Stomach (tissue), 9 donors: ENCODE data around the gene NFATC2IP. TPM values are rescaled to one million over a fixed set of nuclear protein-coding genes. Genes with fewer than 3 reads are reported as not detected.

Source experiments
- DNase-seq, 2 donors: peaks; one replicate each; pipeline versions ENCODE4 v3.0.0 to v3.0.0-alpha.2; 2013 to 2019
- H3K27ac ChIP-seq, 5 donors: fragments of 200-600 bp in 4 of 5; sonication (generic) in 4 of 5; one replicate each; pipeline ENCODE4 v1.5.1; 2013 to 2019; ENCODE audit warnings: mild to moderate bottlenecking in 1 of 5, moderate library complexity in 1 of 5
- H3K27me3 ChIP-seq, 3 donors: fragments of 200-600 bp; sonication (generic); one replicate each; pipeline ENCODE4 v1.5.1; 2017 to 2019; ENCODE audit warnings: mixed run types in 1 of 3
- H3K36me3 ChIP-seq, 4 donors: fragments of 200-600 bp; sonication (generic); 1 replicate in 3 of 4; 2 replicates in 1 of 4; pipeline ENCODE4 v1.5.1; 2016 to 2019
- H3K4me1 ChIP-seq, 4 donors: fragments of 200-600 bp; sonication (generic); one replicate each; pipeline ENCODE4 v1.5.1; 2016 to 2019
- H3K4me3 ChIP-seq, 4 donors: fragments of 200-600 bp; sonication (generic) in 3 of 4; one replicate each; pipeline ENCODE4 v1.5.1; 2016 to 2019; ENCODE audit warnings: mild to moderate bottlenecking in 1 of 4
- H3K9me3 ChIP-seq, 4 donors: fragments of 200-600 bp; sonication (generic); one replicate each; pipeline ENCODE4 v1.5.1; 2016 to 2019
- EP300 ChIP-seq: sonication (generic); formaldehyde crosslinking; IDR thresholded peaks from one replicate; pipeline ENCODE4 v1.6.1; 2017; ENCODE audit warnings: antibody characterized with exemption
- POLR2A ChIP-seq, 4 donors: fragments of 450-650 bp; IDR thresholded peaks; one replicate each; pipeline ENCODE4 v1.6.1; 2016; ENCODE audit warnings: antibody characterized with exemption in 4 of 4, control low read depth in 2 of 4, mild to moderate bottlenecking in 1 of 4, moderate library complexity in 1 of 4
- POLR2AphosphoS5 ChIP-seq, 3 donors: sonication (generic); formaldehyde crosslinking; IDR thresholded peaks; one replicate each; pipeline ENCODE4 v1.6.1; 2016; ENCODE audit warnings: antibody characterized with exemption in 3 of 3
- WGBS, 5 donors: extraction: QIAGEN DNeasy Blood & Tissue Kit in 3 of 5; methylation state at CpG; one replicate each; pipeline versions ENCODE4 v1.1.5 to v1.1.7; 2013 to 2018; 5-methylcytosine and 5-hydroxymethylcytosine counted together
- intact Hi-C: fragments of 100-400 bp; cut with DNase I; formaldehyde crosslinking; loops from one replicate; pipeline ENCODE4 v1.15.1; 2023; ENCODE audit warnings: low total_unique reads
- polyA plus RNA-seq, 3 donors: library from polyadenylated mRNA; stranded (reverse); fragments of 200-250 nt; gene quantifications; one replicate each; pipeline ENCODE4 v1.2.3, GENCODE V29; 2013
- total RNA-seq, 5 donors: library from RNA; depleted of rRNA; stranded (reverse); fragments of >200 nt; gene quantifications; one replicate each; pipeline versions ENCODE4 v1.1.0 to v1.2.3, GENCODE V29; 2014 to 2016
- TF ChIP-seq, protein P1 (sequence below), 7 experiments: fragments of 450-650 bp in 4 of 7; fragments of 200-600 bp in 3 of 7; sonication (generic) in 3 of 7; IDR thresholded peaks; one replicate each; pipeline ENCODE4 v1.5.1; 2016 to 2019; ENCODE audit warnings: antibody characterized with exemption in 7 of 7, control low read depth in 2 of 7, mild to moderate bottlenecking in 1 of 7
- donor health status: healthy with polysubstance abuse.
- donor health status: Bipolar disorder and iron deficiency.
- donor health status: healthy.

The NFATC2IP gene
- total and polyA plus RNA-seq, 8 donors, result 10.4 to 265 (median 31.7) TPM

DNA sequence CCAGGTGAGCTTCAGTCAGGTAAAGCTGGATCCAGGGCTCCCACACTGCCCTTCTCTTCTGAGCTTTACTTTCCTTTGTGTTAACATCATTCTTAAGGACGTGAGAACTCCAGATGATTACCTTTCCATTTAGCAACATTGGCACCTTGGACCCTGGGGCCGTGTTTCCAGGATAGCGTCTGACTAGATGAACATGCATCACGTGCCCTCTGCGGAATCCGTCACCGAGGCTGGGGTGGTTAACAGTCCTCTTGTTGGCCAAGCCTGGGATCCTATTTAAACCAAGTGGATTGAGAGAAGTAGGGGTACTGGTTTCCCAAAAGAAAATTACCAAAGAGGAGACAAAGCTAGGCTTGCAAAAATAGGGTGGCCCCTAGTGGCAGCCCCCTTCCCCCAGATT is 30.2 kb downstream of the NFATC2IP start:
- Histone ChIP-seq H3K9me3 (no peaks in the 10 kb centered on the region), H3K36me3 (peaks cover 48 to 96% (median 90%) of the 10 kb centered on the region in 4 donors), H3K27me3 (no peaks in the 10 kb centered on the region), H3K4me3 (no peak overlapping the region), H3K27ac (no peak overlapping the region), H3K4me1 (peaks cover 0 to 32% (median 11%) of the 10 kb centered on the region in 4 donors)
- DNase-seq, result no peak
- TF ChIP-seq EP300 (no peak), POLR2A (IDR thresholded peaks at IDR 0.05) (no peak), POLR2AphosphoS5 (IDR thresholded peaks at IDR 0.05) (no peak)
- TF ChIP-seq, protein P1, sequence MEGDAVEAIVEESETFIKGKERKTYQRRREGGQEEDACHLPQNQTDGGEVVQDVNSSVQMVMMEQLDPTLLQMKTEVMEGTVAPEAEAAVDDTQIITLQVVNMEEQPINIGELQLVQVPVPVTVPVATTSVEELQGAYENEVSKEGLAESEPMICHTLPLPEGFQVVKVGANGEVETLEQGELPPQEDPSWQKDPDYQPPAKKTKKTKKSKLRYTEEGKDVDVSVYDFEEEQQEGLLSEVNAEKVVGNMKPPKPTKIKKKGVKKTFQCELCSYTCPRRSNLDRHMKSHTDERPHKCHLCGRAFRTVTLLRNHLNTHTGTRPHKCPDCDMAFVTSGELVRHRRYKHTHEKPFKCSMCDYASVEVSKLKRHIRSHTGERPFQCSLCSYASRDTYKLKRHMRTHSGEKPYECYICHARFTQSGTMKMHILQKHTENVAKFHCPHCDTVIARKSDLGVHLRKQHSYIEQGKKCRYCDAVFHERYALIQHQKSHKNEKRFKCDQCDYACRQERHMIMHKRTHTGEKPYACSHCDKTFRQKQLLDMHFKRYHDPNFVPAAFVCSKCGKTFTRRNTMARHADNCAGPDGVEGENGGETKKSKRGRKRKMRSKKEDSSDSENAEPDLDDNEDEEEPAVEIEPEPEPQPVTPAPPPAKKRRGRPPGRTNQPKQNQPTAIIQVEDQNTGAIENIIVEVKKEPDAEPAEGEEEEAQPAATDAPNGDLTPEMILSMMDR (IDR thresholded peaks at IDR 0.05), result no peak
- intact Hi-C loops, result no loop called here
- WGBS, 5 donors, result 84 to 97% (median 97%) methylated on average over 7 of the region's 7 CpGs

DNA sequence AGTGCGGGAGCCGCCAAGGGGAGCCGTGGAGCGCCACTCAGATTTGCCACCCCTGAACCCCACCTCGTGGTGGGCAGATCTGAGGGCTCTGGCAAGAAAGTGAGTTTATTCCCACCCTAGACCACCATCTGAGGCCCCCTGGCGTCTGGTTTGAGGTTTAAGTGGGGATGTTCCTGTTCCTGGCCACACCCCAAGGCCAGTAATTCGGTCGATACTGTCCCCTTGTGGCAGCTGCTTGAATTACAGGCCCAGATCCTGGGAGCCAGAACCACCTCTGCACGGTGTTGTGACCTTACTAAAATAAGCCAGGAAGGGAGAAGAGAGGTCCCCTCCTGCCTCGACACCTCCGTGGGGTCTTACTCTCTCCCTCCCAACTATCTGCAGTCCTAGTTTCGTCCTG is 30.8 kb downstream of the NFATC2IP start:
- peaks cover 0 to 3% (median 0%) of the 10 kb centered on the region in 4 donors for H3K9me3 ChIP-seq
- H3K36me3 ChIP-seq, result peaks cover 50 to 98% (median 92%) of the 10 kb centered on the region in 4 donors
- WGBS, 5 donors, result 75 to 84% (median 79%) methylated on average over 7 to 12 of the region's 12 CpGs
- intact Hi-C loops, result no loop called here
- TF ChIP-seq, protein P1 (IDR thresholded peaks at IDR 0.05), result peak in 2 of 7 experiments; percentile 17 to 33
- TF ChIP-seq POLR2AphosphoS5 (IDR thresholded peaks at IDR 0.05), result no peak
- DNase-seq, result no peak
- peaks cover 0 to 26% (median 5%) of the 10 kb centered on the region in 4 donors for H3K4me1 ChIP-seq
- no peaks in the 10 kb centered on the region for H3K27me3 ChIP-seq
- H3K27ac ChIP-seq, result no peak overlapping the region
- no peak overlapping the region for H3K4me3 ChIP-seq

GRCh38 chr16:28982418-28982817 is 31.7 kb downstream of the NFATC2IP start:
- intact Hi-C loops, result no loop called here
- Histone ChIP-seq H3K27ac (no peak overlapping the region), H3K4me1 (peaks cover 0 to 18% (median 3%) of the 10 kb centered on the region in 4 donors), H3K36me3 (peaks cover 59 to 99% (median 97%) of the 10 kb centered on the region in 4 donors), H3K9me3 (peaks cover 0 to 12% (median 3%) of the 10 kb centered on the region in 4 donors), H3K27me3 (no peaks in the 10 kb centered on the region), H3K4me3 (no peak overlapping the region)
- no peak for DNase-seq
- TF ChIP-seq POLR2AphosphoS5 (IDR thresholded peaks at IDR 0.05) (no peak), EP300 (no peak), POLR2A (IDR thresholded peaks at IDR 0.05) (no peak)
- TF ChIP-seq, protein P1 (IDR thresholded peaks at IDR 0.05), result no peak
- WGBS, 5 donors, result 88 to 96% (median 94%) methylated on average over 8 to 10 of the region's 10 CpGs

DNA sequence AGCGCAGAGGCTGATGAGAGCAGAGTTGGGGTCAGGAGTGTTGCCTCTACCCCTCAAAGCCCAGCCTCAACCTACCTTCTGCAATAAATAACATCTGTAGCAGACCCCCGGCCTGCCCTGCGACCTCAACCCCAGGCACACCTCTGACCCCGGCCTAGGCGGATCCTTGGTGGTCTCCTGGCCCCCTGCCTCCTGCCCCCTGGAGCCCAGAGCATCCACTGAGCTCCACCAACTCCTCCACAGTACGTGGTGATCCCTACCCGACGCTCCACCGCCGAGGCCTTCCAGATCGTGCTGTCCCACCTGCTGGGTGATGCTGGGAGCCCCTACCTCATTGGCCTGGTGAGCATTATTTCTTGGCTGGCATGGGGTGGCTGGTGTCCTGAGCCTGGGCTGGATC is 32.2 kb downstream of the NFATC2IP start:
- H3K9me3 ChIP-seq, result peaks cover 0 to 12% (median 3%) of the 10 kb centered on the region in 4 donors
- H3K4me3 ChIP-seq, result no peak overlapping the region
- no peaks in the 10 kb centered on the region for H3K27me3 ChIP-seq
- TF ChIP-seq EP300, result no peak
- TF ChIP-seq, protein P1 (IDR thresholded peaks at IDR 0.05), result no peak
- TF ChIP-seq POLR2AphosphoS5 (IDR thresholded peaks at IDR 0.05), result no peak
- TF ChIP-seq POLR2A (IDR thresholded peaks at IDR 0.05), result no peak
- H3K36me3 ChIP-seq, result peaks cover 63 to 100% (median 100%) of the 10 kb centered on the region in 4 donors
- WGBS, 5 donors, result 92 to 97% (median 94%) methylated on average over 11 of the region's 11 CpGs
- H3K4me1 ChIP-seq, result peaks cover 0 to 13% (median under 1%) of the 10 kb centered on the region in 4 donors
- no peak overlapping the region for H3K27ac ChIP-seq
- DNase-seq, result no peak
- intact Hi-C loops, result no loop called here
